ENCODE measurements around the gene GSX2. TPM values are rescaled to one million over a fixed set of nuclear protein-coding genes. Genes with fewer than 3 reads are reported as not detected.

The GSX2 gene
- total and polyA plus RNA-seq, 2 donors, result 0.14 TPM; not detected in 1

DNA sequence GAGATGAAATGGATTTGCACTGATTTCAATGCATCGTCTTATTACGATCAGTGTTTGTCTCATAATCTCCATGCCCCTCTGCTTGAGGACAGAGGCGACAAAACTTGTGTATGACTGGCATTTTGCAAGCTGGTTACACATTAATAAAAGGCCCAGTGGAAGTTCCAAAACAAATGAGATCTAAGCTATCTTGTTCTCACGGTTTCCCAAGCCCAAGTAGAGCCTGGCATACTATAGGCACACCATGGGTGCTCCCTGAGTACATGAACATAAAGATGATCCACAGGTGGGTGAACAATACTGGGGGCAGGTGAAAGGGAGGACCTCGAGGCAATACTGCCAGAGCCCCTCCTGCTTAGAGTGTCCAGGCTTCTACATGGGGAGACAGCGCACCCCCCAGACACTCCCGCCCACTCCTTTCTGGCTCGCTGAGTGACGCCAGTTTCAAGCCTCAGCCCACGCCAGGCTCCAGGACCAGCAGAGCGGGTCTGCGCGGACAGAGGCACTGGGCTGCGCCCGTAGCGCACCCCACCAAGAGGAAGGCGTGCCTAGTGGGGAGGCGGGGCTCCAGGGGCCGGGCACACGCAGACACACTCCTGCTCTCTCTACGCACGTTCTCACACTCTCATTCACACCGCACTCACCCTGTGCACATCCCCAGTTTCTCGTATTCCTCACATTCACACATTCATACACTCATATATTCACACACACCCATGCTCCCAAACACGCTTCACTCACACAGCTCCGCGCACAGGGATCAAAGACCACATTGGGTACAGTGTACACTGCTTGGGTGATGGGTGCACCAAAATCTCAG is 8.9 kb upstream of the GSX2 start:
- peaks cover 0 to 2% of the 10 kb centered on the region in 2 donors for H3K9me3 ChIP-seq (ENCODE audit: control insufficient read depth in 2 of 2, insufficient read depth in 1 of 2, low read length in 1 of 2)
- peaks cover 4 to 27% of the 10 kb centered on the region in 2 donors for H3K4me1 ChIP-seq (ENCODE audit: control insufficient read depth in 2 of 2, insufficient read depth in 2 of 2, low read length in 2 of 2)
- peaks cover 59 to 80% of the 10 kb centered on the region in 2 donors for H3K27me3 ChIP-seq (ENCODE audit: control insufficient read depth in 2 of 2, insufficient read depth in 1 of 2, low read length in 1 of 2)
- H3K4me3 ChIP-seq (ENCODE audit: low read length in 2 of 2), result peak overlapping the region; percentile 47 to 48
- DNase-seq (ENCODE audit: low read depth in 6 of 9, low spot score in 9 of 9), result no peak
- no peak overlapping the region for H3K27ac ChIP-seq (ENCODE audit: low read depth in 1 of 2, low read length in 1 of 2)
- no peaks in the 10 kb centered on the region for H3K36me3 ChIP-seq (ENCODE audit: control insufficient read depth in 2 of 2, insufficient read depth in 2 of 2, low read length in 1 of 2)
- 31% methylated on average over 27 of the region's 27 CpGs for WGBS

DNA sequence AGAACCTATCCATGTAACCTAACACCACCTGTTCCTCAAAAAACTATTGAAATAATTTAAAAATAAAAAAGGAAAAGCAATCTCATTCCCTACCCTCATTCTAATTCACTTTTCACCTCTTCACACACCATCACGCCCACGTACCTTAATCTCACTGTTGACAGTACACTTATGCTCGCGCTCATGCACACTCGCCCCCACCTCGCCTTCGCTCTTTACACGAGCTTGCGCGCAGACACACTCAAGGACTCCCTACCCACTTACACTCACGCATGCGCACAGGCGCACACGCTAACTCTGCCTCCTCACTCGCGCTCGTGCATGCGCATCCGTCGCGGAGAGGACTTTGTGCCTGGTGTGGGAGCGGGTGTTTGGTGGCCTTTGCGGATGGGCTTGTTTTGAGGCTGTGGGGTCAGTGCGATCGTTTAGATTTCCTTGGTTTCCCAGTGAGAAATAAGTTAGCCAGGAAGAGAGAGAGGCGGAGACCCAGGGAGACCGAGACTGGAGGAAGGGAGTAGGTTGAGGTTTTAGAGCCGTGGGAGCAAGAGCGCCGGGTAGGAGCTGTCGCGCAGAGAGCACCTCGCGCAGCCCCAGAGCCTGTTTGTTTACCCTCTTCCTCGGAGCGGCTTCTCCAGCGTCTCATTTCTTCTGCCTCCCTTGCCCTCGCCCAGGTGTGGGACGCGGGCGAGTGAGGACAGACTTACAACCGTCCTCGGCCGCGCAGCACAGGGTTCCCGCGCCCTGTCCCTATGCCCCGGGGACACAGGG is 8.1 kb upstream of the GSX2 start:
- H3K9me3 ChIP-seq (ENCODE audit: control insufficient read depth in 2 of 2, insufficient read depth in 1 of 2, low read length in 1 of 2), result peaks cover 0 to 2% of the 10 kb centered on the region in 2 donors
- DNase-seq (ENCODE audit: low read depth in 6 of 9, low spot score in 9 of 9), result peak; percentile 77 to 95 (median 85)
- peaks cover 4 to 27% of the 10 kb centered on the region in 2 donors for H3K4me1 ChIP-seq (ENCODE audit: control insufficient read depth in 2 of 2, insufficient read depth in 2 of 2, low read length in 2 of 2)
- H3K4me3 ChIP-seq (ENCODE audit: low read length in 2 of 2), result peak overlapping the region; percentile 47 to 48
- WGBS, result 1% methylated on average over 48 of the region's 48 CpGs
- no peaks in the 10 kb centered on the region for H3K36me3 ChIP-seq (ENCODE audit: control insufficient read depth in 2 of 2, insufficient read depth in 2 of 2, low read length in 1 of 2)
- peaks cover 67 to 82% of the 10 kb centered on the region in 2 donors for H3K27me3 ChIP-seq (ENCODE audit: control insufficient read depth in 2 of 2, insufficient read depth in 1 of 2, low read length in 1 of 2)
- no peak overlapping the region for H3K27ac ChIP-seq (ENCODE audit: low read depth in 1 of 2, low read length in 1 of 2)

DNA sequence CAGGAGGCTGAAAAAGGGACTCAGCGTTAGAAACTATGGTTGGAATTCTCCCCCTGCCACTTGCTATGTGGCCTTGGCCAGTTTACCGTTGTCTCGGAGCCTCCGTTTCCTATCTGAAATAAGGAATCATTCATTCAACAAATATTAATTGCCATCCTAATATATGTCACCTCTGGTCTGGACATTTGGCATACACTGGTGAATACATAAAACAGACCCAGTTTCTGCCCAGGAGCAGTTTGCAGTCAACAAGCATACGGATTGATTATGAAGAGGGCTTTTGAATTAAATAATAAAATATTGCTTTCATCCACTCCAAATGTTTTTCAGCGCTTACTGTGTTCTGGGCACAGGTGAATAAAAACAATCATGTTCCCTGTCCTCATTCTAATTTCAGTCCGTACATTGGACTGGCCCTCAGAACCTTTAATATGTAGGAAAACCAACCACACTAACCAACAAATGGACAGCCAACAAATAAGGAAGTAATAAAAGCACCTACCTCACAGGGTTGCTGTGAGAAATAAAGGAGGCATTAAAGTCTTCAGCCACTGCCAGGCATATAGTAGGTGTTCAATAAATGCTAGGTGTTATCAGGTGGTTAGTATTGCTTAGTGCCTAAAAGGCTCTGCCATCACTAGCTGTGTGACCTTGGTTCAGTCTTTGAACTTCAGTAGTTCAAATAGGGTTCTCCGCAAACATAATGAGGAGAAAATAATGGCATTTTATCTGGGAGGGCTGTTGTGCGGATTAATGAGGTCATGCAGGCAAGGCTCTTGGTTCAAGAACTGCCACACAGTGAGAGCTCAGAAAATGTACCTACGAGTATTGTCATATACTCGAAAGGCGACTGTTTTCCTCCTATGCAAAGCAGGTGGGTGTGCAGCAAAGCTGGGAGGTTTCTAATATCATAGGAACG is 7.3 kb upstream of the GSX2 start:
- H3K4me3 ChIP-seq (ENCODE audit: low read length in 2 of 2), result peak overlapping the region; percentile 47 to 48
- WGBS, result 13% methylated on average over 13 of the region's 13 CpGs
- DNase-seq (ENCODE audit: low read depth in 6 of 9, low spot score in 9 of 9), result no peak
- H3K36me3 ChIP-seq (ENCODE audit: control insufficient read depth in 2 of 2, insufficient read depth in 2 of 2, low read length in 1 of 2), result no peaks in the 10 kb centered on the region
- peaks cover 0 to 2% of the 10 kb centered on the region in 2 donors for H3K9me3 ChIP-seq (ENCODE audit: control insufficient read depth in 2 of 2, insufficient read depth in 1 of 2, low read length in 1 of 2)
- H3K27me3 ChIP-seq (ENCODE audit: control insufficient read depth in 2 of 2, insufficient read depth in 1 of 2, low read length in 1 of 2), result peaks cover 75 to 84% of the 10 kb centered on the region in 2 donors
- H3K27ac ChIP-seq (ENCODE audit: low read depth in 1 of 2, low read length in 1 of 2), result no peak overlapping the region
- peaks cover 4 to 27% of the 10 kb centered on the region in 2 donors for H3K4me1 ChIP-seq (ENCODE audit: control insufficient read depth in 2 of 2, insufficient read depth in 2 of 2, low read length in 2 of 2)

DNA sequence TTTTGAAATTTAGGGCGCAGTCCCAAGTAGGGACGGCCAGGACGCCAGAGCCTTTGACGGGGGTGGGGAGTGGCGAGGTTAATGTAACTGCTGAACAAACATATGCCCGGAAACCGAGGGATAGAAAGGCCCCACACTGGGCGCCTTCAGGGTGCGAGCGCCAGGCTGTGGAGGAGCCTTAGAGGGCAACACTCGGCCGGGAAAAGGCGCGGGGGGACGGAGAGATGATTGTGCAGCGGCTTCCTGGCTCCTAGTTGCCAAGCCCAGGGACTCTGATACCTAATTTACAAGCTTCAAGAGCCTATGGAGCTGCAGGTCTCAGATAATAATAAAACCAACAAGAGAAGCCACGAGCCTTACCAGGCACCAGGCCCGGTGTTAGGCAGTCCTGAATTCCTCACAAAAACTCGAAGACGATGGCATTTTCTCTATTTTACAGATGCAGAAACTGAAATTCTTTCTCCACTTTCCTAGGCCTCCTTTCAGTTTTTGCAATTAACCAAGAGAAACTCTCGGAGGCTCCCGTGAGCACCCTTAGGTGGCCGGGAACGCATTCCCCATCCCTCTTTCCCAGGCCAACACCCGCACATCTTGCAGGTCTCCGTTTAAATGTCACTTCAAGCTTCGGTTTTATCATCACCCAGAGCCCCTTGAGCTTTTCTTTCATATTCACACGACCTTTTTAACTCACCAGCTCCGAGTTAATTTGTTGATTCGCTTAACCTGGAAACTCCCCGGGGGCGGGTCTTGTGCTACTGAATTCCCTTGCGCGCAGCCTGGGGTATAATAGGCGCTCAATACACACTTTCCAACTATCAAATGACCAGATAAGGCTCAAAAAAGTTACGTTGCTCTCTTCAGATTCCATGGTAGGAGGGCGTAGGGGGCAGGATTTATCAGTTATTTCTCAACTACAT is 6.4 kb upstream of the GSX2 start:
- DNase-seq (ENCODE audit: low read depth in 6 of 9, low spot score in 9 of 9), result peak in 1 of 9 donors; percentile 44
- H3K4me3 ChIP-seq (ENCODE audit: low read length in 2 of 2), result no peak overlapping the region
- no peaks in the 10 kb centered on the region for H3K36me3 ChIP-seq (ENCODE audit: control insufficient read depth in 2 of 2, insufficient read depth in 2 of 2, low read length in 1 of 2)
- H3K27me3 ChIP-seq (ENCODE audit: control insufficient read depth in 2 of 2, insufficient read depth in 1 of 2, low read length in 1 of 2), result peaks cover 83 to 90% of the 10 kb centered on the region in 2 donors
- H3K27ac ChIP-seq (ENCODE audit: low read depth in 1 of 2, low read length in 1 of 2), result no peak overlapping the region
- H3K4me1 ChIP-seq (ENCODE audit: control insufficient read depth in 2 of 2, insufficient read depth in 2 of 2, low read length in 2 of 2), result peaks cover 4 to 27% of the 10 kb centered on the region in 2 donors
- peaks cover 0 to 2% of the 10 kb centered on the region in 2 donors for H3K9me3 ChIP-seq (ENCODE audit: control insufficient read depth in 2 of 2, insufficient read depth in 1 of 2, low read length in 1 of 2)
- WGBS, result 9% methylated on average over 37 of the region's 37 CpGs

DNA sequence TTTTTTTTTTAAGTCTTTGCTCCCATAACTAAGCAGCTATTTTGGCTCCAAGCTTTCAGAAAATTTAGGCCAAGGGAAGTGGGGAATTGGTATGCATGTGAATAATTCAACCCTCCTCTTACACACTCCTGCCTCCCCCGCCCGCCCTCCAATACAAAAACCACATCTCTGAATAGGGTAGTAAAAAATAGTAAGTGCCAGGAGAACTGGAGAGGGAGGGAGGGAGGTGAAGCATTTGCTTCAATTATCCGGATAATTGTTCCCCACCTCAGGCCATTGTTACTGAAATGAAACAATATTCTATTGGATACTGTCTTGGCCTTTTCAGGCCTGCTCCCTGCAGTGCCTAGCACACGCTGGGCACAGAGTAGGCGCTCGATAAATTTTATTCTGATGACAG is 5.5 kb upstream of the GSX2 start:
- H3K27ac ChIP-seq (ENCODE audit: low read depth in 1 of 2, low read length in 1 of 2), result no peak overlapping the region
- DNase-seq (ENCODE audit: low read depth in 6 of 9, low spot score in 9 of 9), result no peak
- WGBS, result 33% methylated on average over 6 of the region's 6 CpGs
- peaks cover 4 to 32% of the 10 kb centered on the region in 2 donors for H3K4me1 ChIP-seq (ENCODE audit: control insufficient read depth in 2 of 2, insufficient read depth in 2 of 2, low read length in 2 of 2)
- peaks cover 0 to 2% of the 10 kb centered on the region in 2 donors for H3K9me3 ChIP-seq (ENCODE audit: control insufficient read depth in 2 of 2, insufficient read depth in 1 of 2, low read length in 1 of 2)
- H3K36me3 ChIP-seq (ENCODE audit: control insufficient read depth in 2 of 2, insufficient read depth in 2 of 2, low read length in 1 of 2), result no peaks in the 10 kb centered on the region
- H3K27me3 ChIP-seq (ENCODE audit: control insufficient read depth in 2 of 2, insufficient read depth in 1 of 2, low read length in 1 of 2), result peaks cover 87 to 94% of the 10 kb centered on the region in 2 donors
- H3K4me3 ChIP-seq (ENCODE audit: low read length in 2 of 2), result no peak overlapping the region

DNA sequence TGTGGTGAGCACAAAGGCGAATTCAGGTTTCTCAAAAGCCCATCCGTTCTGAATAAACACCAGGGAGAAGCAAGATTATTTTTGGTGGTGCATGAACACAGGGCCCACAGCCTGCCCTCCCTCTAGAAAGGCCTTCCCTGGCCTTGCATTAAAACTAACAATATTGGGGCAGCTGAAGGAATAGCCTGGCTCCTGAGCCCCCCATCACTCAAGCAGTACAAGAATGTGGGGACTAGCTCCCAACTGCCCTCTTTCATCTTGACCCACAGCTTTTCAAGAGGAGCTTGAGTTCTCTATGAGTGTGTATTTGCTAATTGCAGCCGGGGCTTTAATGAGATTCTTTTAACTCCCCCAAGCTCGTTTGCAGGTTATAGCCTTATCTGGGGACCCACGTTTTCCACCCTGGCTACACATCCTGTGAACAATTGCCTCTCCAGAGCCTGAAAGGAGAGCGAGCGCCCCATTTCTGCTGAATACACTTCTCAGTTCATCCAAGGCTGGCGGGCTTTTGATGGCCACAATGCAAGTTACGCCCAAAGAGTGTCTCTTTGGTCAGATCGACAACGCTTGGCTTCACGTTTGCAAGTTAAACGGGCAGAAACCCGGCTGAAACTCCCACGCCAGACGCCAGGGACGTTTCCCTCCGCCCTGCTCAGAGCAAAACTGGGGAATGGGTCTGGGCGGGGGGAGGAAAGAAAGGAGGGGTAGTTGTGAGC is 4.7 kb upstream of the GSX2 start:
- no peak overlapping the region for H3K27ac ChIP-seq (ENCODE audit: low read depth in 1 of 2, low read length in 1 of 2)
- peaks cover 7 to 39% of the 10 kb centered on the region in 2 donors for H3K4me1 ChIP-seq (ENCODE audit: control insufficient read depth in 2 of 2, insufficient read depth in 2 of 2, low read length in 2 of 2)
- WGBS, result 17% methylated on average over 19 of the region's 19 CpGs
- H3K9me3 ChIP-seq (ENCODE audit: control insufficient read depth in 2 of 2, insufficient read depth in 1 of 2, low read length in 1 of 2), result peaks cover 0 to 4% of the 10 kb centered on the region in 2 donors
- H3K36me3 ChIP-seq (ENCODE audit: control insufficient read depth in 2 of 2, insufficient read depth in 2 of 2, low read length in 1 of 2), result no peaks in the 10 kb centered on the region
- no peak for DNase-seq (ENCODE audit: low read depth in 6 of 9, low spot score in 9 of 9)
- H3K27me3 ChIP-seq (ENCODE audit: control insufficient read depth in 2 of 2, insufficient read depth in 1 of 2, low read length in 1 of 2), result peaks cover 95 to 99% of the 10 kb centered on the region in 2 donors
- H3K4me3 ChIP-seq (ENCODE audit: low read length in 2 of 2), result no peak overlapping the region

DNA sequence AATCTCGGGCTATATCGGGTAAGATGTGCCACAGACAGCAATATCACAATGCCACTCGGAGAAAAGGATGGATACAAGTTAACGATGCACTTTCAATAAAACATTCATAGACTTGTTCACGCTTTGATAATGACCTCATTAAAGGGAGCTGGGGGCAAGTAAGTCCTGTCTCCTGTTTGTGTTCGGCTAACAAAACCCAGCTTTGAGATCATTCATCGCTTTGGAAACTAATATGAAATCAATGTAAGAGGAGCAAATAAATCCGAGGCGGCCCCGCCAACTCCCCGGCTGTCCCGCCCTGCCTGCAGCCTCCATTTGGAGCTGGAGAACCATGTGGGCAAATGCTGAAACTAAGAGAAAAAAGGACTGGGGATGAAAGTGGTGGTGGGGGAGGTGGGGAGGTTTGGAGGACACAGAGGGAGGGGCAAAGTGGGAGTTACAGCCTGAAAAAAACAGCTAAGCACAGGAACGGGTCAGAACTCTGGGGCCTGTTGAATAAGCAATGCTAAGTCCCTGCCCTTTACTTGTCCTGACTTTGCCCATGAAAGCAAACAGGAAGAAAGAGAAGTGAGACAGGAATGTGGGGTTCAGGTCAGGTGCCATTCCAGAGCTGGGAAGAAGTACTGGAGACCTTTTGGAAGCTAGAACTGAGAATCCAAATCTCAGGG is 3.5 kb upstream of the GSX2 start:
- H3K36me3 ChIP-seq (ENCODE audit: control insufficient read depth in 2 of 2, insufficient read depth in 2 of 2, low read length in 1 of 2), result no peaks in the 10 kb centered on the region
- peaks cover 3 to 4% of the 10 kb centered on the region in 2 donors for H3K9me3 ChIP-seq (ENCODE audit: control insufficient read depth in 2 of 2, insufficient read depth in 1 of 2, low read length in 1 of 2)
- no peak overlapping the region for H3K27ac ChIP-seq (ENCODE audit: low read depth in 1 of 2, low read length in 1 of 2)
- H3K4me3 ChIP-seq (ENCODE audit: low read length in 2 of 2), result no peak overlapping the region
- no peak for DNase-seq (ENCODE audit: low read depth in 6 of 9, low spot score in 9 of 9)
- peaks cover 95 to 100% of the 10 kb centered on the region in 2 donors for H3K27me3 ChIP-seq (ENCODE audit: control insufficient read depth in 2 of 2, insufficient read depth in 1 of 2, low read length in 1 of 2)
- 16% methylated on average over 13 of the region's 13 CpGs for WGBS
- peaks cover 3 to 43% of the 10 kb centered on the region in 2 donors for H3K4me1 ChIP-seq (ENCODE audit: control insufficient read depth in 2 of 2, insufficient read depth in 2 of 2, low read length in 2 of 2)

All from thymus (tissue), 11 donors.